GM21515 (cell line): ENCODE results near the gene PRR36.

Experiments used
- ATAC-seq: cut with Tn5 transposase; IDR thresholded peaks from one replicate; pipeline ENCODE4 v1.9.1; 2021; ENCODE audit not compliant: unreplicated experiment

Gene PRR36

GRCh38 chr19:7846155-7846646, 28.0 kb downstream of the PRR36 start:
- ATAC-seq: no peak

- no peak for ATAC-seq
Measured at GRCh38 chr19:7845390-7846154, 28.6 kb downstream of the PRR36 start.

- ATAC-seq: no peak
Measured at GRCh38 chr19:7844951-7845350, 29.2 kb downstream of the PRR36 start.

- ATAC-seq: no peak
Measured at GRCh38 chr19:7844405-7844804, 29.8 kb downstream of the PRR36 start.

GRCh38 chr19:7843521-7843920, 30.7 kb downstream of the PRR36 start:
- no peak for ATAC-seq

GRCh38 chr19:7842661-7843294, 31.4 kb downstream of the PRR36 start:
- no peak for ATAC-seq

GRCh38 chr19:7841751-7842660, 32.2 kb downstream of the PRR36 start:
- no peak for ATAC-seq

- ATAC-seq: no peak
Measured at GRCh38 chr19:7840629-7841028, 33.6 kb downstream of the PRR36 start.

GRCh38 chr19:7839476-7839875, 34.7 kb downstream of the PRR36 start:
- ATAC-seq: no peak

GRCh38 chr19:7833225-7834099, 40.7 kb downstream of the PRR36 start:
- ATAC-seq: no peak

- no peak for ATAC-seq
Measured at GRCh38 chr19:7832781-7833180, 41.4 kb downstream of the PRR36 start.

GRCh38 chr19:7832009-7832408, 42.2 kb downstream of the PRR36 start:
- ATAC-seq: no peak

- no peak for ATAC-seq
Measured at GRCh38 chr19:7831452-7831851, 42.7 kb downstream of the PRR36 start.

- no peak for ATAC-seq
Measured at GRCh38 chr19:7830823-7831222, 43.4 kb downstream of the PRR36 start.

GRCh38 chr19:7830272-7830771, 43.9 kb downstream of the PRR36 start:
- ATAC-seq: no peak

GRCh38 chr19:7829561-7830271, 44.5 kb downstream of the PRR36 start, which contains the start of gene EVI5L:
Gene EVI5L (plus strand): TSS chr19:7830218. CDS start chr19:7846543, 16,325 bp downstream.
- peak; percentile 85 for ATAC-seq

GRCh38 chr19:7829166-7829520, 45.0 kb downstream of the PRR36 start:
- ATAC-seq: no peak

GRCh38 chr19:7823686-7824301, 50.4 kb downstream of the PRR36 start:
- ATAC-seq: no peak

- ATAC-seq: no peak
Measured at GRCh38 chr19:7822910-7823515, 51.2 kb downstream of the PRR36 start.
